Keratinocyte (primary cell): Measurements from ENCODE around the gene GABRR1. TPM values are rescaled to one million over a fixed set of nuclear protein-coding genes. Genes with fewer than 3 reads are reported as not detected.
A peak's percentile ranks its signal among the peaks of the same experiment; 100 is the strongest.

Source experiments
- DNase-seq: peaks from one replicate; pipeline ENCODE4 v3.0.0-alpha.2; 2011; ENCODE audit warnings: low read depth, missing footprints, low spot score
- FAIRE-seq: peaks from 2 replicates; lab custom pipeline; 2011; peaks lifted over from hg19 to GRCh38; lab: Jason Lieb, UNC
- H2AFZ ChIP-seq: 2 replicates; pipeline ENCODE4 v1.6.0; 2012; ENCODE audit warnings: low read length, control low read depth, inconsistent platforms; ENCODE audit not compliant: control insufficient read depth
- H3K27ac ChIP-seq: 2 replicates; pipeline ENCODE4 v1.5.1; 2011; ENCODE audit warnings: low read length; ENCODE audit not compliant: control insufficient read depth, insufficient read depth
- H3K27me3 ChIP-seq: 3 replicates; pipeline ENCODE4 v1.6.0; 2011; ENCODE audit warnings: low read length; ENCODE audit not compliant: control insufficient read depth, insufficient read depth; ENCODE audit errors: extremely low read depth
- H3K36me3 ChIP-seq, 2 experiments: 2 replicates in 1 of 2; 3 replicates in 1 of 2; pipeline ENCODE4 v1.5.1; 2011; ENCODE audit warnings: low read length in 2 of 2, mild to moderate bottlenecking in 1 of 2; ENCODE audit not compliant: control insufficient read depth in 2 of 2, insufficient read depth in 2 of 2; ENCODE audit errors: extremely low read depth in 1 of 2
- H3K4me1 ChIP-seq: 3 replicates; pipeline ENCODE4 v1.5.1; 2011; ENCODE audit warnings: low read length; ENCODE audit not compliant: control insufficient read depth, insufficient read depth; ENCODE audit errors: extremely low read depth
- H3K4me2 ChIP-seq: 3 replicates; pipeline ENCODE4 v1.6.0; 2011; ENCODE audit warnings: low read depth, low read length; ENCODE audit not compliant: control insufficient read depth, insufficient read depth; ENCODE audit errors: extremely low read depth
- H3K4me3 ChIP-seq, 3 experiments: fragments of 200-600 bp in 1 of 3; sonication (generic) in 1 of 3; 2 replicates in 2 of 3; 3 replicates in 1 of 3; pipeline ENCODE4 v1.5.1; 2011 to 2016; ENCODE audit warnings: low read length in 3 of 3, mild to moderate bottlenecking in 3 of 3, control low read depth in 2 of 3, inconsistent platforms in 1 of 3, low read depth in 1 of 3, mixed read lengths in 1 of 3, mixed run types in 1 of 3, moderate library complexity in 1 of 3; ENCODE audit not compliant: control insufficient read depth in 2 of 3, insufficient read depth in 2 of 3; ENCODE audit errors: extremely low read depth in 1 of 3
- H3K79me2 ChIP-seq: 2 replicates; pipeline ENCODE4 v1.6.0; 2012; ENCODE audit warnings: low read length; ENCODE audit not compliant: control insufficient read depth, insufficient read depth
- H3K9ac ChIP-seq: 3 replicates; pipeline ENCODE4 v1.6.0; 2011; ENCODE audit warnings: low read length; ENCODE audit not compliant: control insufficient read depth, insufficient read depth; ENCODE audit errors: extremely low read depth
- H3K9me1 ChIP-seq: 3 replicates; pipeline ENCODE4 v1.6.0; 2011; ENCODE audit warnings: low read length; ENCODE audit not compliant: control insufficient read depth, insufficient read depth; ENCODE audit errors: extremely low read depth
- H3K9me3 ChIP-seq: 2 replicates; pipeline ENCODE4 v1.5.1; 2012; ENCODE audit warnings: low read depth, low read length; ENCODE audit not compliant: control insufficient read depth
- H4K20me1 ChIP-seq: 3 replicates; pipeline ENCODE4 v1.6.0; 2011; ENCODE audit warnings: low read length; ENCODE audit not compliant: control insufficient read depth, insufficient read depth; ENCODE audit errors: extremely low read depth
- CTCF ChIP-seq, 3 experiments: IDR thresholded peaks in 1 of 3; conservative IDR thresholded peaks in 1 of 3; optimal IDR thresholded peaks in 1 of 3; 2 replicates in 2 of 3; 3 replicates in 1 of 3; pipeline versions ENCODE3 to v1.5.1; 2011; ENCODE audit warnings: low read length in 3 of 3, mild to moderate bottlenecking in 3 of 3, moderate library complexity in 2 of 3, control low read depth in 1 of 3, inconsistent platforms in 1 of 3; ENCODE audit not compliant: insufficient read depth in 2 of 3; ENCODE audit errors: extremely low read depth in 1 of 3
- EZH2 ChIP-seq: IDR thresholded peaks from one replicate; pipeline ENCODE4 v1.6.1; 2012; ENCODE audit warnings: inconsistent platforms, mild to moderate bottlenecking, low read length, moderate library complexity
- dilution Hi-C: fragments of 300-500 bp; cut with MboI; formaldehyde crosslinking; loops from one replicate; pipeline ENCODE4 v1.7.0; 2020; ENCODE audit warnings: low sequenced_read_pairs; ENCODE audit not compliant: extremely low pct_ligation_motif_present
- polyA plus RNA-seq, 5 experiments: library from polyadenylated mRNA; depleted of rRNA in 3 of 5; stranded (reverse) in 3 of 5; stranded (forward) in 1 of 5; unstranded in 1 of 5; fragments of >200 nt; gene quantifications; 1 replicate in 1 of 5; 2 replicates in 3 of 5; 3 replicates in 1 of 5; pipeline versions ENCODE4 v1.2.1 to v1.2.3, GENCODE V29; 2011 to 2012; ENCODE audit warnings: missing spikeins in 2 of 5, low read depth in 1 of 5, low replicate concordance in 1 of 5

The GABRR1 gene
- polyA plus RNA-seq, 1 donor (not counting 4 experiments of a cell fraction or from before 2014, with no cell fraction given), result 0.04 TPM

- Histone ChIP-seq H3K9ac (peak overlapping the region; percentile 82), H4K20me1 (no peaks in the 10 kb centered on the region), H3K27me3 (no peaks in the 10 kb centered on the region), H3K27ac (peak overlapping the region; percentile 75), H2AFZ (peak overlapping the region; percentile 88), H3K79me2 (peaks cover 3% of the 10 kb centered on the region), H3K9me1 (no peaks in the 10 kb centered on the region), H3K9me3 (no peaks in the 10 kb centered on the region), H3K4me3 (peak overlapping the region; percentile 50 to 87 (median 75)), H3K36me3 (no peaks in the 10 kb centered on the region), H3K4me2 (peak overlapping the region; percentile 58), H3K4me1 (no peaks in the 10 kb centered on the region)
- dilution Hi-C loops, result no loop called here
- TF ChIP-seq CTCF (optimal IDR thresholded peaks at IDR 0.05 in 1 of 3, IDR thresholded peaks at IDR 0.05 in 1 of 3, conservative IDR thresholded peaks at IDR 0.05 in 1 of 3; ENCODE audit: extremely low read depth in 1 of 3, insufficient read depth in 2 of 3, low read length in 3 of 3), result no peak
- DNase-seq (no peak), FAIRE-seq (no peak)
These were observed 71.8 kb downstream of the GABRR1 start for GRCh38 chr6:89145091-89145955.

- no peaks in the 10 kb centered on the region for H4K20me1 ChIP-seq
- H3K4me1 ChIP-seq, result peaks cover under 1% of the 10 kb centered on the region
- H3K27me3 ChIP-seq, result no peaks in the 10 kb centered on the region
- TF ChIP-seq EZH2, result no peak
- TF ChIP-seq CTCF (optimal IDR thresholded peaks at IDR 0.05 in 1 of 3, IDR thresholded peaks at IDR 0.05 in 1 of 3, conservative IDR thresholded peaks at IDR 0.05 in 1 of 3; ENCODE audit: extremely low read depth in 1 of 3, insufficient read depth in 2 of 3, low read length in 3 of 3), result no peak
- dilution Hi-C loops, result no loop called here
- no peaks in the 10 kb centered on the region for H3K9me3 ChIP-seq
- no peak overlapping the region for H3K4me3 ChIP-seq
- no peak overlapping the region for H3K4me2 ChIP-seq
- H3K9ac ChIP-seq, result no peak overlapping the region
- H3K79me2 ChIP-seq, result peaks cover 3% of the 10 kb centered on the region
- no peaks in the 10 kb centered on the region for H3K9me1 ChIP-seq
- no peaks in the 10 kb centered on the region for H3K36me3 ChIP-seq
- H3K27ac ChIP-seq, result no peak overlapping the region
- DNase-seq (no peak), FAIRE-seq (no peak)
- no peak overlapping the region for H2AFZ ChIP-seq
These were observed 72.7 kb downstream of the GABRR1 start for GRCh38 chr6:89144354-89144906.
